Small intestine (tissue), 7 donors: ENCODE measurements around the gene DCUN1D3. TPM values are rescaled to one million over a fixed set of nuclear protein-coding genes. Genes with fewer than 3 reads are reported as not detected.
A peak's percentile ranks its signal among the peaks of the same experiment; 100 is the strongest.

Experiments
- DNase-seq, 2 donors: peaks; one replicate each; pipeline versions ENCODE4 v3.0.0 to v3.0.0-alpha.2; 2013
- FAIRE-seq: peaks from 2 replicates; lab custom pipeline; 2012; peaks lifted over from hg19 to GRCh38; lab: Jason Lieb, UNC
- H3K27ac ChIP-seq, 3 donors: one replicate each; pipeline ENCODE4 v1.5.1; 2013; ENCODE audit warnings: low read length in 2 of 3, mild to moderate bottlenecking in 2 of 3, control low read depth in 1 of 3, inconsistent platforms in 1 of 3, low read depth in 1 of 3, moderate library complexity in 1 of 3
- H3K27me3 ChIP-seq, 3 donors: one replicate each; pipeline ENCODE4 v1.6.1; 2013; ENCODE audit warnings: low read length in 3 of 3, inconsistent platforms in 1 of 3; ENCODE audit not compliant: control insufficient read depth in 3 of 3, insufficient read depth in 3 of 3
- H3K36me3 ChIP-seq, 3 donors: one replicate each; pipeline ENCODE4 v1.6.1; 2013; ENCODE audit warnings: low read length in 3 of 3, inconsistent platforms in 1 of 3, low read depth in 1 of 3, mild to moderate bottlenecking in 1 of 3, moderate library complexity in 1 of 3; ENCODE audit not compliant: control insufficient read depth in 3 of 3, insufficient read depth in 2 of 3
- H3K4me1 ChIP-seq, 3 donors: one replicate each; pipeline ENCODE4 v1.6.1; 2013; ENCODE audit warnings: low read length in 2 of 3, inconsistent platforms in 1 of 3, low read depth in 1 of 3, mild to moderate bottlenecking in 1 of 3, moderate library complexity in 1 of 3; ENCODE audit not compliant: control insufficient read depth in 3 of 3, insufficient read depth in 2 of 3
- H3K4me3 ChIP-seq, 3 donors: one replicate each; pipeline ENCODE4 v1.5.1; 2013; ENCODE audit warnings: low read length in 3 of 3, control low read depth in 1 of 3, inconsistent platforms in 1 of 3, low read depth in 1 of 3, mild to moderate bottlenecking in 1 of 3, moderate library complexity in 1 of 3
- H3K9me3 ChIP-seq, 2 donors: one replicate each; pipeline ENCODE4 v1.6.1; 2013; ENCODE audit warnings: low read depth in 1 of 2, low read length in 1 of 2; ENCODE audit not compliant: control insufficient read depth in 2 of 2, insufficient read depth in 1 of 2
- WGBS, 3 donors: extraction: QIAGEN DNeasy Blood & Tissue Kit; methylation state at CpG; one replicate each; pipeline ENCODE4 v1.1.7; 2013; 5-methylcytosine and 5-hydroxymethylcytosine counted together
- polyA plus RNA-seq, 4 donors: library from polyadenylated mRNA; stranded (reverse) in 3 of 4; unstranded in 1 of 4; fragments of 200-250 nt in 3 of 4; fragments of 120-200 nt in 1 of 4; gene quantifications; one replicate each; pipeline versions ENCODE4 v1.2.1 to v1.2.3, GENCODE V29; 2013
- donor health status: healthy with polysubstance abuse.
- donor health status: control.
- donor health status: control.
- donor health status: Bipolar disorder and iron deficiency.
- donor health status: healthy.

The DCUN1D3 gene
- polyA plus RNA-seq, 4 donors = 1.6 to 18.0 (median 3.8) TPM

DNA sequence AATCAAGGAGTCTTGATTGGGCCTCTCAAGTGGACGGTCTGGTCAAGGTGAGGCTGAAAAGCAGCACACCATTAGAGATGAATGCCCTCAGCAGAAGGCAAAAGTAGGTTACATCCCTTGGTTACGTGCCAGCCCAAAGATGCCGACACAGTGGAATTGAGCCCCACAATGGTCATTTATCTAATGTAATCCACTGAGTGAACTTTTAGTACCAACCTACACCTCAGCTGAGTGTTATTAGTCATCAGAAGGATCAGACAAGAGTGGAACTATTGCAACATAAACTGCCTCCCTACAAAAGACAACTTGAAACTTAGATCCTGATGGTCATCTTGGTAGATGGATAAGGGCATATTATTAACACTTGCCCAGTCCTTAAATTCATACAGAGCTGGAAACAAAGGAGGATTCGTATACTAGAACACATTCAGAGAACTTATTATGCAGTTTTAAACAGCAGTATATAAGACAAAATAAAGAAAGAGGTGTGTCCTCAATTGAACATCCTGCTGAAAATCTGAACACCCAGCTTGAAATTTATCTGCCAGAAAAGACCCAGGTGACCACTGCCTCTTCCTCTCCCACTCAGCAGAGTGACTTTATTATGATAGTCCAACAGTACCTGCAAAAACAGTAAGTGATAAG, 2.8 kb downstream of the DCUN1D3 start:
- peak; percentile 70 to 71 for DNase-seq
- peaks cover 0 to 19% (median 0%) of the 10 kb centered on the region in 3 donors for H3K36me3 ChIP-seq
- no peak for FAIRE-seq
- no peaks in the 10 kb centered on the region for H3K9me3 ChIP-seq
- 66 to 87% (median 79%) methylated on average over 4 of the region's 4 CpGs for WGBS, 3 donors
- peak overlapping the region in 1 of 3 donors; percentile 98 for H3K27ac ChIP-seq
- H3K4me3 ChIP-seq = peak overlapping the region in 1 of 3 donors; percentile 84
- no peaks in the 10 kb centered on the region for H3K27me3 ChIP-seq
- peaks cover 2 to 24% (median 16%) of the 10 kb centered on the region in 3 donors for H3K4me1 ChIP-seq

DNA sequence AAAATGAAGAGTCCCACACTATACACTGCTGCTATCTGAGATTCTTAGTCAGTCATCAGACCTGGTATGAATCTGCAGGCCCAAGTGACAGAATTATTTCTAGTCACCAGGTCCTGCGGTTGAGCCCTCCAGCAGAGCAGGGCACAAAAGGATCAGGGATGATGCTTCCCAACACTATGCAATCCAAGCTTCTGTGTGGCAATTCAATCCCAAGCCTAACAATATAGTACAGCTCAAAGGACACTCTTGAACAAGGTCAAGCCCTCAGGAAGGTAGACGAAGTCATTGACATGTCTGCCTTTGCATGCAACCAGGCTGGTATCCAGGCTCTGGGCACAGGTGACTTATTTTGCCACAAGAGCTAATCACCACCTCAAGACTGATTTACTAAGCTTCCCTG, 5.8 kb downstream of the DCUN1D3 start:
- no peak for DNase-seq
- 82 to 93% (median 88%) methylated on average over 2 of the region's 2 CpGs for WGBS, 3 donors
- no peak for FAIRE-seq
- Histone ChIP-seq H3K9me3 (no peaks in the 10 kb centered on the region), H3K27me3 (no peaks in the 10 kb centered on the region), H3K4me1 (peaks cover 2 to 25% (median 12%) of the 10 kb centered on the region in 3 donors), H3K36me3 (peaks cover 0 to 38% (median 0%) of the 10 kb centered on the region in 3 donors), H3K27ac (no peak overlapping the region), H3K4me3 (no peak overlapping the region)

DNA sequence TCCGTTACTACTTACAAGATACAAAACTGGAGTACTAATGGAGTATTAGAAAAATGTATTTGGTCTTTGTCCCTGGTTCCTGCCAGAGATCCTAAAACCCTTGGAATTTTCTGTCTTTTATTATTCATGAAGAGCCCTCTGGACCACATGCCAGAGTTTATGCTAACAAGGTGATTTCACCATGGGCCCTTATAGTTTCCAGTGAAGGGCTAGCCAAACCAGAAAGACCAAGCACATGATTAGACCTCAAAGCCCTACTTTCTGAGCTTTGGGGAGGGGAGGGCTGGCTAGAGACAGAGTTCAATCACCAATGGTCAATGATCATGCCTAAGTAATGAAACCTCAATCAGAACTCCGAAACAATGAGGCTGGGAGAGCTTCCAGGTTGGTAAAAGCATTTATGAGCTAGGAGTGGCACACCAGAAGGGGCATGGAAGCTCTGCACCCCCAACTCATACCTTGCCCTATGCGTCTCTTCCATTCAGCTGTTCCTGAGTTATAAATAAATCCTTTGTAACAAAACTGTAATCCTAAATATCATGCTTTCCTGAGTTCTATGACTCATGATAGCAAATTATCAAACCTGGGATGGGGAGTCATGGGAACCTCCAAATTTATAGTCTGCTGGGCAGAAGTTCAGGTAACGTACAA, 10.4 kb downstream of the DCUN1D3 start:
- no peaks in the 10 kb centered on the region for H3K9me3 ChIP-seq
- FAIRE-seq (no peak), DNase-seq (peak; percentile 35 to 42)
- H3K4me3 ChIP-seq = no peak overlapping the region
- H3K36me3 ChIP-seq = peaks cover 0 to 38% (median 0%) of the 10 kb centered on the region in 3 donors
- peak overlapping the region in 1 of 3 donors; percentile 53 for H3K27ac ChIP-seq
- H3K4me1 ChIP-seq = peaks cover 2 to 42% (median 5%) of the 10 kb centered on the region in 3 donors
- no peaks in the 10 kb centered on the region for H3K27me3 ChIP-seq
- 26 to 71% (median 45%) methylated on average over 4 of the region's 4 CpGs for WGBS, 3 donors

DNA sequence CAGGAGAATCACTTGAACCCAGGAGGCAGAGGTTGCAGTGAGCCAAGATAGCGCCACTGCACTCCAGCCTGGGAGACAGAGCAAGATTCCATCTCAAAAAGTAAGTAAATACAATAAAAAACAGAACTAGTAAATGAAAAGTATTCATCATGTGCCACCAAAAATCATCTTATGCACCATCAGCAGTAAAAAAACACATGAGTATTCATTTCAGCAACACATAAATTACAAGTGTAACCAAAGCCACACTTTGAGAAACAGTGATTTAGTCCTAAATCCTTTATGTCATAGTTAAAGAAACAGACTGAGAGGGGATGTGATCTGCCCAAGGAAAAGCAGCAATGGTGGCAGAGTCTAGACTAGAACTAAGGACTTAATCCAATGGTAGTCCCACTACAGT, 13.0 kb downstream of the DCUN1D3 start:
- peak overlapping the region in 1 of 3 donors; percentile 5 for H3K27ac ChIP-seq
- no peak overlapping the region for H3K4me3 ChIP-seq
- WGBS, 3 donors = 92 to 100% (median 100%) methylated on average over 1 of the region's 1 CpG
- H3K27me3 ChIP-seq = no peaks in the 10 kb centered on the region
- no peak for DNase-seq
- peaks cover 2 to 61% (median 5%) of the 10 kb centered on the region in 3 donors for H3K4me1 ChIP-seq
- no peak for FAIRE-seq
- peaks cover 0 to 25% (median 0%) of the 10 kb centered on the region in 3 donors for H3K36me3 ChIP-seq
- no peaks in the 10 kb centered on the region for H3K9me3 ChIP-seq

DNA sequence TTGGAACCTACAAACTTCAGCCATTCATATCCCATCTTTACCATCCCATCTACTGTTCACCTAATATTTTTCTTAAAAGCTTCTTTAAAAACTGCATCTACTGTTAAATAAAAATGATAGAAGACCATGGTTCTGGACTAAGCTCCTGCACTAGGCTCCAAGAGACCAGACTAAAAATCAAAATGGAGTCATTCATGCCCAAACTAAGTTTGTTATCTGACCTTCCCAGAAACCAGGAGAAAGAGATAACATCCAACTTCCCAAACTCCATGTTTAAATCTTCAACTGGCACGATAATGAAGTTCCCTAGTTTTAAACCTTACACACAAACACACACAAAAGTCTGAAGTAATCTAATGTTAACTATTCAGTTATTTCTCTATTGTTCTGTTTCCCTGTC, 13.8 kb downstream of the DCUN1D3 start:
- no peak overlapping the region for H3K27ac ChIP-seq

DNA sequence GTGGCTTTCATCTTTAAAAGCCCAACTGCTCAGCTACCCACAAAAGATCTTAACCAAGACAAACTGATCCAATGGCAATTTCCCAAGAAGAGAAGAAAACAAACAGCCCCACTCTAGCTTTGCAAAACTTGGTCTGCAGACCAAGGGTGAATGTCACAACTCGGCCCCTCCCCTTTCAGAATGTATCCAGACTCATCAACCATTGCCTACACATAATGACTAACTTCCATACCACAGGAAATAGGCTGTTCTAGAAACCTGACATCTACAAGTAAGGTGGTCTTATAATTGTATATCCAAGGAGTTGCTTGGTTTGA, 16.0 kb downstream of the DCUN1D3 start:
- peaks cover 0 to 7% (median 0%) of the 10 kb centered on the region in 3 donors for H3K36me3 ChIP-seq
- peak overlapping the region in 1 of 3 donors; percentile 67 for H3K27ac ChIP-seq
- WGBS, 3 donors = 48 to 62% (median 49%) methylated on average over 1 of the region's 1 CpG
- FAIRE-seq (no peak), DNase-seq (peak in 1 of 2 donors; percentile 40)
- H3K4me1 ChIP-seq = peaks cover 5 to 74% (median 9%) of the 10 kb centered on the region in 3 donors
- H3K9me3 ChIP-seq = no peaks in the 10 kb centered on the region
- H3K27me3 ChIP-seq = no peaks in the 10 kb centered on the region
- no peak overlapping the region for H3K4me3 ChIP-seq

More for the DNA sequence above, 13.8 kb downstream of the DCUN1D3 start:
- FAIRE-seq (no peak), DNase-seq (no peak)
- Histone ChIP-seq H3K27me3 (no peaks in the 10 kb centered on the region), H3K36me3 (peaks cover 0 to 17% (median 0%) of the 10 kb centered on the region in 3 donors), H3K9me3 (no peaks in the 10 kb centered on the region), H3K4me3 (no peak overlapping the region), H3K4me1 (peaks cover 2 to 62% (median 5%) of the 10 kb centered on the region in 3 donors)
- 9 to 90% (median 13%) methylated on average over 1 of the region's 1 CpG for WGBS, 3 donors

DNA sequence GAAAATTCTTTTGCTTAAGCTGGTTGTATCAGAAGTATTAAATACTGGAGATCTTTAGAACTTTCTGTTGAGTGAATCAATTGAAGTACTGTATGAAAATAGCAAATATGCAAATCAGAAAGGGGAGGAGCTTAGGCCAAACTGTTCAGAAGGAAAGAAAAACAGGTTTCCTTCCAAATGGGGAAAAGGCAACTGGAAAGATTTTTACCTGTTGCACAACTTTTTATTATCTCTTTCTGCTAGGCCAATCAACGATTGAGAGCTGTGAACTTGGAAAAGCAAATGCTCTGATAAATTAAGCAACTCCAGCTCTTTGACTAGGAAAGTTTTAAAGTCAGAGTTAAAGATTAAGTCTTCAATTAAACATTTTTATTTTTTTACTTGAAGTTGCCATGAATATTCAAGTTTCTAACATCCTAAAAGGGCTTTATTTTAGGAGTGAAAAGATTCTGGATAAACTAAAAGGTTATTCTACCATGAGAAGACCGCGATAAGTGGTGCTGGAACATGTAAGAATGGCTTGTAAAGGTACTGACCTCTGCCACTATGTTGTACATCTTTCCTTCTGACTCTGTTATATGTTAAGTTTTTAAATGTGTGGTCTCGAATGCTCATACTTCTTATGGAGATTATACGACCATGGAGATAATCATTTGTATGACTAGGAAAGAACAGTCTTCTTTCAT, 16.5 kb downstream of the DCUN1D3 start:
- H3K36me3 ChIP-seq = peaks cover 0 to 5% (median 0%) of the 10 kb centered on the region in 3 donors
- H3K4me1 ChIP-seq = peaks cover 5 to 78% (median 10%) of the 10 kb centered on the region in 3 donors
- H3K4me3 ChIP-seq = no peak overlapping the region
- DNase-seq (peak; percentile 41 to 67), FAIRE-seq (no peak)
- 51 to 69% (median 58%) methylated on average over 5 of the region's 5 CpGs for WGBS, 3 donors
- H3K27ac ChIP-seq = peak overlapping the region in 1 of 3 donors; percentile 67
- no peaks in the 10 kb centered on the region for H3K9me3 ChIP-seq
- no peaks in the 10 kb centered on the region for H3K27me3 ChIP-seq

DNA sequence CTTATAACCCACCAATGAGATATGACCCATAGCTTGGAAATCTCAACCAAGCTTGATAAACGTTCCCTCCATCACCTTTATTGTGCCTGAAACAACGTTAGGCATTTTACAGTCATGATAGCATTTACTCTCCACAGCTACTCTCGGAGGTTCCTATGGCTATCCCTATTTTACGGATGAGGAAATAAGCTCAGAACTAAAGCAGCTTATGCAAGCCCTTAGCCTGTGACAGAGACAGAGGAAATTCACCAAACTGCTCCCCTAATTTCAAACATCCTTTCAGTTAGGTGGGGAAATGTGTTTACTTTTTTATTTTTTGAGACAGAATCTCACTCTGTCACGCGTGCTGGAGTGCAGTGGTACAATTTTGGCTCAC, 18.7 kb downstream of the DCUN1D3 start:
- 80 to 81% (median 80%) methylated on average over 6 of the region's 6 CpGs for WGBS, 3 donors
- no peak for FAIRE-seq
- Histone ChIP-seq H3K4me3 (no peak overlapping the region), H3K9me3 (no peaks in the 10 kb centered on the region), H3K27me3 (no peaks in the 10 kb centered on the region), H3K27ac (peak overlapping the region in 1 of 3 donors; percentile 82), H3K4me1 (peaks cover 1 to 77% (median 7%) of the 10 kb centered on the region in 3 donors), H3K36me3 (peaks cover 0 to 3% (median 0%) of the 10 kb centered on the region in 3 donors)
- no peak for DNase-seq
